GM21390 (cell line): Measurements from ENCODE around the gene BMS1.
A peak's percentile ranks its signal among the peaks of the same experiment; 100 is the strongest.
"Not testable (repeated sequence)": the region's sequence is repeated elsewhere in the genome, so short reads cannot be mapped to it uniquely, and the experiment has no call there.

Experiments used
- ATAC-seq: cut with Tn5 transposase; IDR thresholded peaks from one replicate; pipeline ENCODE4 v1.9.1; 2021; ENCODE audit not compliant: unreplicated experiment

The BMS1 gene

DNA sequence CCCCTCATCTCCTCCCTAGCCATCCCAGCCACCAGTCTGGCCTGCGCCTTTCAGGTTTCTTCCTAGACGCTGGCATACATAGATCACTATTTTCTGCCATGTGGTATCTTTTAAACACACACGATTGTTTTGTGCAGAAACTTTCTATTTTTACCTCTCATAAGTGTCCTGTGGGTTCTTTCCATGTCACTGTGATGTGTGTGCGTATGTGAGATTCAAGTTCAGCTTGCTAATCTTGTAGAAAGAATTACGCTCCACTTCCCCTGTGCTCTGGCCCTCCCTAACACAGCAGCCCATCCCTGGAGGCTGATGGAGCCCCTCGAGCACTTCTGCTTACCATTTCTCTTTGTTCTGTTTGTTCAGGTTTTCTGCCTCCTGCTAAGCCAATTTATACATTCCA, 80.2 kb downstream of the BMS1 start:
- not testable (repeated sequence) for ATAC-seq

DNA sequence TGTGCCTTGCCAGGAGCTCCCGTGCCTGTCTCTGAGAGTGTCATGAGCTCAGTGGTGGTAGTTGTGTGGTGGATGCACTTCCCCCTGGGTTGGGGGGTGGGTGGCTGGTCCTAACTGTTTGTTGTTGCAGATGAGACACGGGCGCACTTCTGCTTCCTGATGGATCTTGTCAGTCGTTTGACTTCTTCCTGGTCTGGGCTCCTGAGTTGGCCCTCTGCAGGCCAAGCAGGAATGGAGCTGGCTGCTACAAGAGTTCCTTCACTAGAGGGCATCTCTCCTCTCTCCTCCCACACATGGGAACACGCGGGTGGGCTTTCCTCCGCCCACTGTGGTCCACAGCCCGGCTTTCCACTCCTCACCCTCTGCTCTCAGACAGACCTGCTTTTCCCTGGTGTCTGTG, 82.0 kb downstream of the BMS1 start:
- ATAC-seq, result no peak

DNA sequence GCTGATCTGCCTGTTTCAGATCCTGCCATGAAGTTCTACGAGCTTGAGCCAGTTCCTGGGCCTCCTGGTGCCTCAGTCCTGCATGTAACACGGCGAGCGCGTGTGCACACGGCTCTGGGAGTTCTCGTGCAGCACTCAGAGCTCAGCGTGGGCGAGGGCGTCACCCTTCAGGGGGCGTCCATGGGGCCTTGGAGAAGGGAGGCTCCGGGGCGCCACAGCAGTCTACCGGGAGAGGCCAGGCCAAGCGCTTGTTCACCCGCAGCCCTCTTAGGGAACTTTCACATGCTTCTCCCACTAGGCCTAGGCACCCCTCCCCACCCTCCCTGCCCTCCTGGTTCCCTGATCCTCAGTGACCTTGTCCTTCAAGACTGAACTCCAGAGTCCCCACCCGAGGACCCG, 83.1 kb downstream of the BMS1 start:
- no peak for ATAC-seq

DNA sequence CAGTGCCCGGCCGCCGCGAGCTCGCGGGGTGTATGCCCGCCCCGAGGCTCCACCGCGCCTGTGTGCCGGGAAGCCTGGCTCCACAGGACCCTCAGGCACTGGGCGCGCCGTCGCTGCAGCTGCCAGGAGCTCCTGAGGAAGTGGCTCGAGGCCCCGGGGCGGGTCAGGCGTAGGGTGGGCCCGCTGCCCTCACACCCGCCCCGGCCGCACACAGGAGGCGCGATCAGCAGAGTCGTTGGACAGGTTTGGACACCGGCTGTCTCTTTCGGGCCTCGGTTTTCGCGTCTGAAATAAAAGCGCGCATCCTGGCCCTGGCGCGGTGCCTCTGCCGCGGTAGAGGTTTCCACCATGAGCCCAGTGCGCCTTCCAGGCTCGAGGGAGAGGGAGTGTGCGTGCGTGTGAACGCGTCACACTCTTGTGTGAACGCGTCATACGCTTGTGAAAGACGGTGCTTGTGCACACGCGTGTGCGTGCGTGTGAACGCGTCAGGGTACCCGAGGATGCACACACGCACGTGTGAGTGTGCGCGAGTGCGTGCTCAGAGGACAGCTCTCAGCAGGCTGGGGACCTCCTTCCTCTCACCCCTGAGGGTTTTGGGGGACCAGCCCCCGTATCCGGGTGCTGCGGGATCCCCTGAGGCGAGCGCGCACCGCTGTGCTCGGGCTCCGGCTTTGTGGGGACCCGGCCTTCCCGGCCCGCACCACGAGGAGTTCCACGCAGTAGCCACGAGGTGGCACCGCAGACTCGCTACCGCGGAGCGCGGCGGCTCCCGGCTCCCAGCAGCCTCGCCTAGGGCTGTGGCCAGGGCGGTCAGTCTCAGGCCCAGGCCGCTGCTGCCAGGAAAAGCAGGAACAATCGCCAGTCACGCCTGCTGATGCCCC, 83.8 kb downstream of the BMS1 start:
- ATAC-seq, result peak; percentile 74

DNA sequence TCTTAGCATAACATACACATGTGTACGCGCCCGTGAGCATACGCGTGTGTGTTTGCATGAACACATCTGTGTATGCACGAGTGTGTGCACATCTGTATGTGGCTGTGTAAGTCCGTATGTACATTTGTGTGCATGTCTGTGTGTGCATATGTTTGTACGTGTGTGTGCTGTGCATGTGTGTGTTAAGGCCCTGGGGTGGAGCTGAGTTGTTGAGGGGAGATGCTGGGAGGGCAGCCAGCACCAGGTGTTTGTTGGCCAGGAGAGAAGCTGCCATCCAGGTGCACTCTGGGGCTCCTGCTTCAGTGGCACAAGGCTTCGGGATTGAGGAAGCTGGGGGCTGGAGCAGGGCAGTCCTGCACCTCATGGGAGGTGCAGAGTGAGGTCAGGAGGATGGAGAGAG, 85.0 kb downstream of the BMS1 start:
- no peak for ATAC-seq

DNA sequence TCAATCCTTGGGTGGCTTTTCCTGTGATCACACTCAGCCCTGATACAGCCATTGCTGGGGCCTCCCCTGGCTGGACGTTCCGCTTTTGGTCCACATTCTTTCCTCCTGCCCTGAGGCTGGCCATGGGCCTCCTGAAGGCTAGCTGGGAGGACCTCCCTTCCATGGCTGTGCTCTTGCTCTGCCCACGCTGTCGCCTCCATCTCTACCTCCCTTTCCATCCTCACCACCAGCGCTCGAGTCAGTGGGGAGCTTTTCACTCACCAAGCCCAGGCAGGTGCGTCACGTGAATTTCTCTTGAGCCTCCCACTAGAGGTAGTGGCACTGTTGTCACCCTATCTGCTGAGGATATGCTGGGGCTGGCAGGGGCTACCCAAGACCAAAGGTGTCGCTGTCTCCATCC, 85.9 kb downstream of the BMS1 start:
- no peak for ATAC-seq

DNA sequence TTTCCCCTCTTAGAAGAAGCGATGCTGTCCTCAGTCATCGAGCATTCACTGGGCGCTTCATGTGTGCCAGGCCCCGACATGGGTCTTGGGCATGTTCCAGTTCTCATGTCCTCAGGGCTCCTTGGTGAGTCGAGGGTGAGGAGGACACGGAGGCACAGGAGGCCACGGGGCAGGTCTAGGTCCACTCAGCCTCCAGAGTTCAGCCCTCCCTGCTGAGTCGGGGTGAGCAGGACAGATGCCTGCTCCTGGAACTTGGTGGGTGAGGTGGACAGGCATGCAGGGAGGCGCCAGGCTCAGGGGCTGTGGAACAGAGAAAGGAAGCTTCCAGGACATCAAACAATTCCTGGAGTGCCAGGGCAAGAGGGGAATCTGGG, 87.4 kb downstream of the BMS1 start:
- ATAC-seq, result no peak

DNA sequence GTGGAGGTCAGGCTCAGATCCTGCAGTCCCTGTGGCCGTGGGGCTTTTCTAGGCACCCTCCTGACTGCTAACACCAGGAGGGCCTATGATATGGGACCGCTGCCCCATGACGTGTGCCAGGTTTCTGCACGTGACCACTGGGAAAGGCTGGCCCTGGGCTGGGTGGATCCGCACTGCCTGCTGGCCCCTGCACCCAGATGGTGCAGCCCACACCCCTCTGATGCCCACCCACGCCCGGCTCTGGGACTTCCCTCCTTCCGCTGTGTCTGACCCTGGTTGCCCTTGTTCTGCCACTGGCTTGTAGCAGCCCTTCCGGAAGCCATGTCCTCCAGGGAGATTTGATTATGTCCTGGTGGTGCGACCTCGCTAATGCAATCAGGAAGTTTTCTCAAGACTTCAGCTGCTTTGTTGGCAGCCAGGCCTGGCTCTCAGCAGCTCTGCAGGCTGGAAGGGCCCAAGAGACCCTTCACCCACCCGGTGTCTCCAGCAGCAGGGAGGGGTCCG, 88.6 kb downstream of the BMS1 start:
- not testable (repeated sequence) for ATAC-seq

DNA sequence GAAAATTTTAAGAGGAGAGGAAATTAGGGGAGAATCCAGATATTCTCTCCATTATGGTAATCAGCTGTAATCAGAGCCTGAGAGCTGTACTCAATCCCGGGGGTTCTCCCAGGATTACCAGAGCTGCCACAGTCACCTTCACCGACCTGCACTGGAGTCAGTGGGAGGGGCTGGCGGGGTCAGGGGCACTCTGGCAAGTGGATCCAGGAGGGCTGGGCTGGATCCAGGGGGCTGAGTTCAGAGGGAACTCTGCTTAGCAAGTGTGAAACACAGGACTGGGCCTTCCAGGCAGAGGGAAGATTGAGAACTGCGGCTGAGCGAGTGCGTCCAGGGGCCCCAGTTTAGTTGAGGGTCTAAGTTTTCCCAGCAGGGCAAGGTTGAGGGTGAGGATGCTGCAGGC, 89.2 kb downstream of the BMS1 start:
- ATAC-seq, result no peak

DNA sequence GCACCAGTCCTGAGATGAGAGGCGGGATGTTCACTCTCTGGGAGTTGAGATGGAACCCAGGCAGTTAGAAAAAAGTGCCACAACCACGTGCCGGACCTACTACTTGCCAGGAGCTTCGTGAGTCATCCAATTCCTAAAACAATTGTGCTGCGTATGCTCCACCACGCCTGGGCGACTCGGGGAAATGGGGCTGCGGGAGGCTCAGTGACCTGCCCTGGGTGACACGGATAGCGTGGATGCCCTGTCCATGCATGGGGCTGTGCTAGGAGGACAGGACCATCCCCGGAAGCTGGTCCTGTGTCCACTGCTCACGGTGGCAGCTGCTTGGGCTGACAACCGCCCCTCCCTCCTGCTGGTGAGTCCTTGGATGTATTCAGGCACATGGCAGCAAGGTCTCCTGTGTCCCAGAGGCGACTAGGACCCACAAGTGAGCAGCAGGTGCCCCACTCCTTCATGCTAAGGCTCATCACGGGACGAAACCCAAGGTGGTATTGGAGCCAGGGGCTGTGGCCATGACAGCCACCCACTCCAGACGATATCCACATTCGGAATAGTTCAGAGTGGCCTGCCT, 90.4 kb downstream of the BMS1 start:
- ATAC-seq, result no peak

DNA sequence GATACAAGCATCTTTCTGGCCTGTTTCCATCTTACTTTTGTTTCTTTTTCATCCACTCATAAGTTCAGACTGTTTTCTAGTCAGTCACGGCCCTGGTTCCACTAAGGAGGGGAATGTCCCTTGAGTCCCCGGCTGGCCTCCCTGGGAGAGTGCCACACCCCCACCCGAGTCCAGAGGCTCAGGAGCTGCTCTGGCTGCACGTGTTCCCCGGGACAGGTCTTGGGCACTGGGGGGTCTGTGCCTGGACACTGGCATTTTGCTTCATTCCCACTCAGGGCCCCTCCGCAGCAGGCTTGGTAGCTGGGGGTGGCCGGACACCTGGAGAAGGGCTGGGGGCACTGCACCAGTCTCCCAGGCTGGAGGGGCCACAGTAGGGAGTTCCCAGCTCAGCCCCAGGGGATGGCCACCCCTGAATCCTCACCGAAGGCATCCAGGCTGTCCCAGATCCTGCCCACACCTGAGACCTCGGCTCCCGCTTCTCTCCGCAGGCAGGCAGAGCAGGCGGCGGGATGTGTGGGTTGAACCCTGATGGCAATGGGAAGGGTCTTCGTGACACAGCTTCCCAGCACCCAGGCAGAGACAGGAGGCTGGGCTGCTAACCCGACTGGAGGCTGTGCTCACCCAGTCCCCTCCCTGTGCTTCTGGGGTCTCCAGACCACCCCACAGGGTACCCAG, 92.3 kb downstream of the BMS1 start:
- no peak for ATAC-seq

DNA sequence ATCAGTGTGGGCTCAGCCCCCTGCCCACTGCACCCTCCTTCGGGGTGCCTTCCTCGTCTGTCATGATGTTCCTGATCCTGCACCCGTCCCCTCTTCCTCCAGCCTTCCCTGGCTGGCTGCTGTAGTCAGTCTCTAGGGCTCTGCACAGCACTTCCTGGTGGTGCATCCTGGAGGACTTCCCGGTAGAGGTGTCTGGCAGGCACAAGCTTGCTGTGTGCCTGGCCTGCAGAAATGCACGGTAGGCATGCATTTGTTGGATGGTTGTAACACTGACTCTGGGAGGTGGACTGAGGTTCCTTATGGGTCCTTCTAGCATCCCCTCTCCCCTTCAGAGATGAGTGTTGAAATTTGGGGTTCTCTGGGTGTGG, 92.8 kb downstream of the BMS1 start:
- ATAC-seq, result no peak

DNA sequence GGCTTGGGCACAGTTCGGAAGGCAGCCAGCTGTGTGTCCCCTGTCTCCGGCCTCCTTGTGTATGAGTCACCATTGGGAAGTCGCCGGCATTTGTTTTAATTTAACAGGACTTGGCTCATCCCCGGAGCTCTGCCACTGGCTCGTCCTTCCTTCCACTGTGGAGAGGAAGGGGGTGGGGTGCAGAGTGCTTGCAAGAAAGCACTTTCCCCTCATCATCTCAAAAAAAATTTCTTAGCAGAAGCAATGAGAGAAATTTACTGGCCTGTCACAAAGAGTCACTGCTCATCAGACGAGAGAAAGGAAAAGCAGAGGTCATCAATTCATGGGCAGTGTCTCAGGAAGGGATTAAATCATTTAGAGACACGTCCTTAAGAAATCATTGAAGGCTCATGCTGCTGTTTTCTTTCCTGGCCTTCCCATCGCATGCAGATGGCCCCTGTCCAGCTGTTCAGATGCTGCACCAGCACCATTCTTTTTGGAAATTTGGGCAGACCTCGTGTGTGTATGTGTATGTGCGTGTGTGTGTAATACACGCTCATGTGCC, 93.3 kb downstream of the BMS1 start:
- ATAC-seq, result no peak

DNA sequence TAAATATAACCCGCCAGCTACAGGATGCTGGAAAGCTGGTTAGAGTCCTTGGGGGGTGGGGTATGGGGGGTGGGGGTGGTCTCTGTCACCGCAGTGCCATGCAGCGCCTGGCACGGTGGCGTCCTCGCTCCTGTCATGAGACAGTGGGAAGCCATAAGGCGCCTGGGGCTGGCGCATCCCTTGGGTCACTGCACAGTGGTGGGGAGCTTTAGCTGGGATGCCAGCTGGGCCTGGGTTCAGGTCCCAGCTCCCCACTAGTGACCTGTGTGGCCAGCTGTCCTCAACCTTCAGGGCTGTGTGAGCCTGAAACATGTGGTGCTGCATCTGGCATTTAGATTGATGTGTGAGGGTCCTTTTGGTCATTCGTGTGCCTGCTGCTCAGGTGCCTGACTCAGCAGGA, 93.9 kb downstream of the BMS1 start:
- ATAC-seq, result no peak

DNA sequence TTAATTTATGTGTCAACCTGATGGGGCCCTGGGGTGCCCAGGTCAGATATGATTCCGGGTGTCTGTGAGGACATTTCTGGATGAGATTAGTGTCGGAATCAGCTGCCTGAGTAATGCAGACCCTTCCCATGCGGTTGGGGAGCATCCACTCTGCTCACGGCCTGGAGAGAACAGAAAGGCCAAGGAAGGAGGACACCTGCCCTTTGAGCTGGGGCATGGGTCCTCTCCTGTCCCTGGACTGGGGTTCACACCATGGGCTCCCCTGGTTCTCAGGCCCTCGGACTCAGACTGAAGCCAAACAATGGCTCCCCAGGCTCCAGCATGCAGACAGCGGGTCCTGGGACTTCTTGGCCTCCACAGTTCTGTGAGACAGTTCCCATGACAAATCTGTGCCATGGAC, 94.3 kb downstream of the BMS1 start:
- no peak for ATAC-seq

DNA sequence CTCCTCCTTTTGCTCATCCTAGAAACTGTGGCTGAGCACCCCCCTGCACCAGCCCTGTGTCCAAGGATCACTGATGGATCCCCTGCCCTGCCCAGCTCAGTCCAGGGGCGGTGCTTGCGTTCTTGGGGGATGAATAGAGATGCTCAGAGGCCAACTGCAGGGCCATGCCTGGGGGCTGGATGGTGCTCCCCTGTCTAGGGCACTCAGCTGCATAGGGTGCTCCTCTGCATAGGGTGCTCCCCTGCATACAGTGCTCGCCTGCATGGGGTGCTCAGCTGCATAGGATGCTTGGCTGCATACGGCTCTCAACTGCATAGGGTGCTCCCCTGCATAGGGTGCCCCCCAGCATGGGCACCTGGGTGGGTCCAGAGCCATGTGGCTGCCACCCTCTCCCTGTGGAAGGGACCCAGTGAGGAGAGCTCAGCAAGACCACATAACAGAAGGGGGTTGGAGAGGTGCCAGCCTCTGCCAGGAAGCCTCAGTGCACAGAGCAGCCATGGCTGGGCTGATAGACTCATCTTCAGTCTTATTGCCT, 95.0 kb downstream of the BMS1 start:
- no peak for ATAC-seq

DNA sequence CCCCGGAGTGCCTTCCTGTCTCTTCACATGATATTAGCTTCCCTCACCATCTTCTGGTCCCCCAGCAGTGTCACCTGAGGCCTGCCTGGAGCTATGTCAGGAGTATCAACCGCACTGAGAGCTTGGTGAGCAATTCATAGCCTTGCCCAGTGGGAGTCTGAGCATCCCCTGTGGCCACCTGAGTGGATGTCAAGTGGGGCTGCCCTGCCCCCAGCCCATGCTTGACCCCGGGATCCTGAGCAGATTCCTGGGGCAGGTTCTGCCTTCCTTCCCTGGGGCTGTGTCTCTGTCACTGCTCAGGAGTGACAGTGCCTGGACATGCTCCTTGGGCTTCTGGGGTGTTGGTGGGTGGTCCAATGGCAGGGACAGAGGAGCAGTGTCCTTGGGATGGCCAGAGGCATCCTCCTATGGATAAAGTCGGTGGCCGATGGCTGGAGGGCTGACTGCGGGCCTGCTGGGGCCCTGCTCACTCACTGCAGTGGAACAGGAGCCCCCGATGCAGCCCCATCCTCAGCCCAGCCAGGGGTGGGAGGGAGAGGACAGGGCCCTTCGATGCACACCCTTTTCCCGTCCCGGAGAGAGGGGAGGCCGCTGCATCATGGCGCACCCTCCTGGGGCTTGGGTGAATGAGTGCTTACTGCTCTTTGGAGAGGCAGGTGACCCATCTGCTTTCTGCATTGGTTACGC, 95.7 kb downstream of the BMS1 start:
- no peak for ATAC-seq

DNA sequence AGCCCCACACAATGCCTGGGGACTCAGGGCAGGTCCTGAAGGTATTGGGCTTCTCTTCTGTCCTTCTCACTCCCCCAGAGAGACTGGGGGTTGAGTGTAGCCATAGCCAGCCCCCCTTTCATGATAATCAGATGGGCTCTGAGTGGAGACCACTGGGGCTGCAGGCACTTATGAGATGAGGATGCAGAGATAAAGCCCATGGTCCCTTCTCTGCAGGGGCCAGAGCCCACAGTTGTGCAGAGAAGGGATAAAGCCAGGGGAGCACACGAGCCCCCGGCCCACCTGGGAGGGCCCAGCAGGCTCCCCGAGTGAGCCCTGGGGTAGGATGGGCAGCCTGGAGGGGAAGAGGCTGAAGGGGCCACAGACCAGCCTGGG, 96.2 kb downstream of the BMS1 start:
- ATAC-seq, result no peak

DNA sequence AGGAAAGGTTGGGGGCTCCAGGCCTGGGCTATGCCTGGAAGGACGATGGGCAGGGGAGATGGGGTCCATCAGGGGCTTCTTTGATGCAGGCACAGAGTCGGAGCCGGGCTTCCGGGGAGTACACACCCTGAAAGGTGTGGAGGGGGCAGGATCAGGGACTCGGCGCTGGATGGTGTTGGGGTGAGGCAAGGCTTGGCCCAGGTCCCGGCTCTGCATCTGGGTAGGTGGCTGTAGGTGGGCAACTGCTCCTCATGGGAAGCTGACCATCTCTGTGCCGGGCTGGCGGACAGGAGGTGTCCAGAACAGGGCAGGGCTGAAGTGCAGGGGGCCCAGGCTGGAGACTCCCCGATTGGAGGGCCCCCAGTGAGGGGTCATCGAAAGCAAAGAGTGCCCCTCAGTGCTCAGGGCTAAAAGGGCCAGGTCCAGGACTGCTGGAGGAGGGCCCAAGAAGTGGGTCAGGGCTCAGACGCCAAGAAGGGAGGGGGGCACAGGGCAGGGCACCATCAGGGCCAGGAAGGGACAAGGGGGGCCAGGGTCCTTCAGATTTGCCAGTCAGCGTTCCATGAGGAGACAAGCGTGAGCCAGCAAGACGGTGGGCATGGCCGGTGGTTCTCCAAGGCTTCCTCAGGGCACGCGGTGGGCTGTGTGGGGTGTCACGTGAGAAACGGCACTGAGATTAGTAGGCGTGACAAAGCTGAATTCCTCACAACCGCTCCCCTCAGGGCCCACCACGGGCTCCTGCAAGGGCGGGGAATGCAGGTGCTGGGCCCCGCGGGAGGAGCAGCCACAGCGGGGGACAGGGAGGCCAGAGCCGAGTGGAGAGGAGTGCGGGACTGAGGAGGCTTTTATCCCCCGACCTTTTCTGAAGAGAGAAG, 97.0 kb downstream of the BMS1 start:
- no peak for ATAC-seq

DNA sequence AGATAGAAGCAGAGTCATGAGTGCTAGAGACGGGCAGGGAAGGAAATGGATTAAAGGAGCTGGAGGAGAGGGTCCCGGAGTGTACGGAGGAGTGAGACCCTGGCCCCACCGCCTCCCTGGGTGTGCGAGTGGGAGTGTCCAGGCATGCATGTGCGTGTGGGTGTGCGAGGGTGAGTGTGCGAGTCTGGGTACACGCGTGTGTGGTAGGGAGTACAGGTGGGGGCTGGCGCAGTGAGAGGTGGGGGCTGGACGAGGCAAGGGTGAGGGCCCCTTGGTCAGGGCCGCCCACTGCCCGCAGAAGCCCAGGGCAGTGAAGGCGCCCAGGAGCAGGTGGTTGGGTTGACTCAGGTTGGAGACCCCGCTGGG, 97.6 kb downstream of the BMS1 start:
- ATAC-seq, result no peak
